ENCODE data around the gene ADAMTS2.

The ADAMTS2 gene

DNA sequence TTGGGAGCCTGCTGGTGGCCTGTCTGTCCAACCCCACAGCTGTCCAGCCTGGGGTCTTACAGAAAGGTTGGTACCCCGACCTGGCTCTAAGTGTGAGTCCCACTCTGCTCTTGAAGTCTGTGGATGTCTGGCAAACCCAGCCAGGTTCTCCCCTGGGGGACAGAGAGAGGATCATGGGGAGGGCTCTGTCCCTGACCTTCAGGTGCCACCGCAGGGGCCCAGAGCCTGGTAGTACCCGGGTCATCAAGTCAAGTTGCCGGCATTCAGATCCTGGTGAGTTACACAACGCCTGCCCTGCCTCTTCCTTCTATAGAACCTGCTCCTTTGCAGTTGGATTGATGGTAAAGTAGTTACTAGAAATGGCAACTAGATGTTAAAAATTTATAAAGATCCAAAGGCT, 66.7 kb downstream of the ADAMTS2 start:
- DNase-seq (ENCODE audit: low read depth, low spot score) = no peak

DNA sequence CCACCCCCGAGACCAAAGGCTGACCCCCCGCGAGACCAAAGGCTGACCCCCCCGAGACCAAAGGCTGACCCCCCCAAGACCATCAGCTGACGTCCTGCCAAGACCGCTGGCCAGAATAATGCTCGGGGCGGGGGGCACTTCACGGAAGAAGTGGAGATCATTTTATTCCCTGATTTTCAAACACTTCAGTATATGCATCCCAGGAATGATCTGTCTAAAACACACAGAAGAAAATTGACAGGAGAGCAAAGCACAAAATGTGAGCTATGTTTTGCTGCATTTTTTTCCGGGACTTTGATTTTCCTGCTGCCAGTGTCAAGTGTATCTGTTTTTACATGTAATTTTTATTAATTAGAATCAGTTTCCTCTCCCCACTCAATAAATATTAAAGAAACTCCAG, 67.1 kb downstream of the ADAMTS2 start:
- no peak for DNase-seq (ENCODE audit: low read depth, low spot score)

DNA sequence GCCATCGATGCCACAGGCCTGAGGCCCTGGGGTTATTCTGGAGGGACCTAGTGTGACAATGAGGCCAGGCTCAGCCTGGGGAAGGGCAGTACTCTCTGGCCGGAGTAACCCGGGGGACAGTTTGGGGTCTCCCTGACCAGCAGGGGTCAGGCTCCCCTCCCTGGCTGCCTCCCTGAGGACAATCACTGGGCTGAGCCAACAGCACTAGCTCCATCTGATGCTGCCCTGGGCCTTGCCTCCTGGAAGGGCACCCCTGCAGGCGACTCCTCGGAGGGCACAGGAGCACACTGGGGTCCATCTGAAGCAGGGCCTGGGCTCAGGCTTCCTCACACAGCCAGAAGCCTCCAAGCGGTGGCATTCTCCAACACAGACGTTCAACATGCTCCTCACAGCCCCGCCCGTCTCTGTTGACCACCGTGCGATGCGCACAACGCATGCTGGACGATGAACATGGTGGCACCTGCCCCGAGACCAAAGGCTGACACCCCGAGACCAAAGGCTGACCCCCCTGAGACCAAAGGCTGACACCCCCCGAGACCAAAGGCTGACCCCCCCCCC, 68.3 kb downstream of the ADAMTS2 start:
- no peak for DNase-seq (ENCODE audit: low read depth, low spot score)

DNA sequence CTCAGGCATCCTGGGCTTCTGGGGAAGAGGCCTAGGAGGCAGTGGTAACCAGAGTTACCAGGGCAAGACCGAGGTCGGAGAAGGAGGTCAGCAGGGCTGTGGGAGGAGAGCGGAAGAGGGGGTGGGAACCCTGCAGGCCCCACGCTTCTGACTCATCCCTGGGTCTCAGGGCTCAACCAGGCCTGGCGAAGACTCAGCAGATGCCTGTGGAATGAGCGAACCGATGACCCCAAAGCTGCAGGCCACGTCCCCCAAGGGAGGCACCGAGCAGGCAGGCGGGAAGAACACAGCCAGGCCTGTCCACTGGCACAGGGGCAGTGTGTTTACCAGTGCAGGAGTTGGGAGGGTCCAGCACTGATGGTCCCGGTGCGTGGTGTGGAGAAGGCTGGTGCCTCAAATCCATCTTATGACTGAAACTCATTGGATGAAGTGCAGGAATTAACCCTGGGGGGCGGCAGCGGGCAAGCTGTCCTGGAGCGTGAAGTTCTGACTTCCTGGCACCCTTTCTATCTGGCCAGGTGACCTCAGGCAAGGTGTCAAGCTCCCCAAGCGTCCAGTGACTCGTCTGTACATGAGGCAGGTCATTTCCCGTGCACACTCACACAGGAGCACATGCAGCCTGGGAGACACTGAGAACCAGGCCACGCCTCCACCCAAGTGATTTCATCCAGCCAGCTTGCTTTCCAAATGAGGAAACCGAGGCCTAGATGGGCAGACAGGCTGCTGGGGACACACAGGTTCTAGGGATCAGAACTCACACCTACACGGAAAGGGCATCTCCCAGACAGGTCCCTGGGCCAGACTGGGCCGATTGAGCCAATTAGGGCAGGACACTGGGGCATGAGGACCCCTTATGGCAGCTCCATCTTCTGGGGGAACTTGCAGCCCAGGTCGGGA, 69.1 kb downstream of the ADAMTS2 start:
- DNase-seq (ENCODE audit: low read depth, low spot score) = peak; percentile 84

DNA sequence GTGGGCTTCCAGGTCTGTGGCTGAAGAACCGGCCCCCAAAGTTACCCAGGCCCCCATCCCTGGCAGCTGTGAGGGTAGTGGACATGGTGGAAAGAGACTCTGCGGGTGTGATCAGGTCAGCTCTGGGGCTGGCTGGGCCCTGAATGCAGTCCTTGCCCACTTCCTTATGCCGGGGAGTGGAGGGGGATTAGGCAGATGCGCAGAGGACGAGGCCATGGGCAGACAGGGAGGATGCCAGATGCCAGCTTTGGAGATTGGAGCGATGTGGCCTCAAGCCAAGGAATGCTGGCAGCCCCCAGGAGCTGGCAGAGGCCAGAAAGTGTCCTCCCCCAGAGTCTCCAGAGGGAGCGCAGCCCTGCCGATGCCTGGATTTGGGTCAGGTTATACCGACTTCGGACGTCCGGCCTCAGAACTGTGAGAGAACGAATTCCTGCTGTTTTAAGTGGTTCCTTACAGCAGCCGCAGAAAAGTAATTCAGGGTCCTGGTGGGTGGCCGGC, 69.8 kb downstream of the ADAMTS2 start:
- no peak for DNase-seq (ENCODE audit: low read depth, low spot score)

DNA sequence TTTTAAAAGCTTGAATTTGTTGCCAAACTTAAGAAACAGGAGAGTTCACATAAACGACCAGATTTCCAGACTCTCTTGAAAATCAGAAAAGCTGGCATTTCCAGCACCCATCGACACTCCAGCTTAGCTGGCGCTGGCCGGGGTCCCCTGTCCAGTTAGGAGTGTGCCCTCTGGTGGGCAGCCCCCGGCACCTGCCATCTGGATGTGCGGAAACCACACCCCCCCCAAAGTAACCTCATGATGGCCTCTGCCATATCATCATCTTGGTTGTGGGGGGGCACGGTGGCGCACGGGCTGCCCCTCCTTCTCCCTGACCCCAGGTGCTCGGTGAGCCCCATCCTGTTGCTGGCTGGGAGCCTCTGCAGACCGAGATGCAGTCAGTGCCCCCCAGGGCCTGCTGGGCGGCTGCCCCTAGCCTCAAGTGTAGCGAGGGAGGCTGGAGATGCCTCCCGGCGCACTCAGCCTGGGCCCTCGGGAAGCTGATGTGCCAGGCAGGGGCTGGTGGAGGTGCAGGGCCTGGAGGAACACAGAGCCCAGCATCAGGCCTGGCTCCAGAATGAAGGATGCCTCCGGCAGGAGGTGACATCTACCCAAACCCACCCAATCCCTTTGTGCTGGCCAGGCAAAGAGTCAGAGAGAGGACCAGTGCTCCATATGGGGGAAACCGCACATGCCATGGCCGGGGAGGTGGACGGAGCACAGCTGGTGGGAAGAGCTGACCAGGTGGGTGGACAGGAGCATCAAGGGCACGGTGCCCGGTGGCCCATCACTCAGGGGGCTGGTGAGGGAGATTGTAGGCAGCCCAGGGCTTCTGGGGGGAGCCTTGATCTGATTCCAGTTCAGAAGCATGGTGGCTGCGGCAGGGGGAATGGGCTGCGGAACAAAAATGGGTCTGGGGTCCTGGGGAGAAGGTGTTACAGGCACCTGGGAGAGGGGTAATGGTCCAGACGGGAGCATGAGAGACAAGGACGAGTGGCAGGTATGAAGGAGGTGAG, 70.6 kb downstream of the ADAMTS2 start:
- DNase-seq (ENCODE audit: low read depth, low spot score) = no peak

DNA sequence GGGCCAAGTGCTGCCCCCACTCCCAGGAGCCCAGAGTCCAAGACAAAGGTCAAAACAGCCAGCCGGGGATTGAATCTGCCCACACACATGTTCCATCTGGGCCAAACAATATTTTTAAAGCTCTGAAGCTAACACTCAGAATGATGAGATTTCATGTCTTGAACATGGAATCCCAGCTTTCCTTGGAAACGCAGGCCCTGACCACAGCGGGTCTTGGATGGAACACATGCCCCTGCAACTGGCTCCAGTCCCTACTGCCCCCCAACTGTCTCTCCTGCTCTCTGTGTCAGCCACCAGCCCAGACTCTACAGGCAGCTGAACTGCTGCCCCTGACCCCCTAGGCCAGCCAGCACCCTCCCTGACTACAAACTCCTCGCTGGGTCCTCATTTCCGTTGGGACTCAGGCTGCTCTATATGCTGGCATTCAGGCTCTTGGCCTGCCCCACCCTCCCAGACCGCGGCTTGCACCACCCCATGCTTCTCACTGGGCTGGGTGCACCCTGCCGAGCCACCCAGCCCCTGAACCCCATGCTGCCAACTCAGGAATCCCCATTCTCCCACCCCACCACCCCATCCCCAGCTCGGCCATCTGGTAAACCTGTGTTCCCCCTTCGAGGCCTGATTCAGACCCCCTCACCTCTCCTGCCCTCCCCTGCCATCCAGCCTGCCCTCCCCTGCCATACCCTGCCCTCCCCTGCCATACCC, 71.7 kb downstream of the ADAMTS2 start:
- no peak for DNase-seq (ENCODE audit: low read depth, low spot score)

DNA sequence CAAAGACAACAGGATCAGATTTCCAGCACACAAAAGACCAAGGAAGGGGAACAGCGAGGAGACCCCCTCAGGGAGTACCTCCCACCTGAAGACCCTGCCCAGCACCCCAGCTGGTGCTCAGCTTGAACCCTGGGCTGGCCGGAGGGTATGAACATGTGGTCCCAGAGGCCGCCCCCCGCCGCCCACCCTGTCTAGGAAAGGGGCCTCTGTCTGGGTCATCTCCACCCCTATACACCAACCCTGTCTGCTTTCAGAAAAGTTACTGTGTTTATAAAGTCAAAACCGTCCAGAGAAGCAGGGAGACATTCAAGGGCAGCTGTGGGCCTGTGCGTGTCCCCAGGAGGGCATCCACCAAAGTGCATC, 72.2 kb downstream of the ADAMTS2 start:
- DNase-seq (ENCODE audit: low read depth, low spot score) = no peak

DNA sequence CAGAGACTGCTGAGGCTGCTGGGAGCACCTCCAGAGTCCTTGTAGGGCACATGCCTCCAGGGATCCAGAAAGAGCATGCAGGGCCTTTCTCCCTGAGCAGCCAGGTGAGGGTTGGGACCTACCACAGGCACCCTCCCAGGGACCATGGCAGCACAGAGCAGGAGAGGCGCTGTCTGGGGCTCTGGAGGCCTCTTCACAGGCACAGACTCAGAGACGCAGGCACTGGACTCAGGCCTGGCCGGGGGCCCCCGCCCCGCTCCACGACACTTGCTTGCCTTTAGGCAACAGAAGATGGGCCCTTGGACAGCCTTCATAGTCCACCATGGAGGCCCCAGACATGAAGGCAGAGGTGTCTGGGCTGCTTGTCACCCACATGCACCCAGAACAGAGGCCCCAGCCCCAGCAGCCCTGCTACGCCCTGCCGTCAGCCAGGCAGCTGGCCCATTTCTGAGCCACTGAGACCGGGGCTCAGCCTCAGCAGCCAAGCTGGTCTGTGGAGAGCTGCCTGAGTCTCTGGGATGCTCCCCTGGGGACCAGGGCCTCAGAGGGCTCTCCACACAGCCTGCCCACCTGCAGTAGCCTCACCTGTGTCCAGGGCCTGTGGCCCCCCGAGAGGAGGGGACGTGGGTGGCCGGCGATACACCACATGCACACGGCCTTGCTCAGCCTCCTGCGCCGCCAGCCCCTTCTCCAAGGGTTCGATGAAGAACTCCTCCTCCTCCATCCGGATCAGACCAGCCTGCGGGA, 72.8 kb downstream of the ADAMTS2 start:
- no peak for DNase-seq (ENCODE audit: low read depth, low spot score)

DNA sequence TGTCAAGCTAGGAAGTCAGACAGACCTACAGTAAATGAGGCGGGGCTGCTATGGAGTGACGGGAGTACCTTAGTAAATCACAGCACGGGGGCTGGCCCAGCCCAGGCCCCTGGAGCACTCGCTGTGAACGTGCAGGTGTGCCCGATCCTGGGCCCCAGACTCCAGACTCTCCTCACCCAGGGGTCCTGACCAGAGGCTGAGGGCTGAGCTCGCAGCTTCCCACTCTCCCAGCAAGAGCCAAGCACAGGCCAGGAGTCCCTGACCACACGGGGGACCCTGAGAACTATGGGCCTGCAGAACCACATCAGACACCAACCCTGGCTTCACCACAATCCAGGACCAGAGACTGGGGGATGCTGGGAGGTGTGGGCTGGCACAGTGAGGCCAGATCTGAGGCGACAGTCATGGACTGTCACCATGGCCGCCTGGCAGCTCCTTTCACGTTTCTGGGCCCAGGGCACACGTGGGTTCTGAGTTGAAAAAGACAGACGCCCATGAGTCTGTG, 73.4 kb downstream of the ADAMTS2 start:
- DNase-seq (ENCODE audit: low read depth, low spot score) = no peak

DNA sequence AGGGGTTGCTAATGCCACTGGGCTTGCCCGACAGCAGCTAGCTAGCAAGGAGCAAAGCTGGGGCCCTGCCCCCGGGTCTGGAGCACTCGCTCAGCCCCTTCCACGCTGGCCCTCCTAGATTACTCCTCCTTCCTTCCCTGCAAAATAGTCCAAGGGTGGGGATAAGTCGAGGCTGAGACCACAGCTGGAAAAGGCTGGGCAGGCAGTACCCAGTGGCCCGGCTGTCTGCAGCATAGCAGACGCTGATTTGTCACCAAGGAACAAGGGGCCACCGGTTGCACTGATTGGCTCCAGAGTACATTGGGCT, 73.9 kb downstream of the ADAMTS2 start:
- DNase-seq (ENCODE audit: low read depth, low spot score) = no peak

DNA sequence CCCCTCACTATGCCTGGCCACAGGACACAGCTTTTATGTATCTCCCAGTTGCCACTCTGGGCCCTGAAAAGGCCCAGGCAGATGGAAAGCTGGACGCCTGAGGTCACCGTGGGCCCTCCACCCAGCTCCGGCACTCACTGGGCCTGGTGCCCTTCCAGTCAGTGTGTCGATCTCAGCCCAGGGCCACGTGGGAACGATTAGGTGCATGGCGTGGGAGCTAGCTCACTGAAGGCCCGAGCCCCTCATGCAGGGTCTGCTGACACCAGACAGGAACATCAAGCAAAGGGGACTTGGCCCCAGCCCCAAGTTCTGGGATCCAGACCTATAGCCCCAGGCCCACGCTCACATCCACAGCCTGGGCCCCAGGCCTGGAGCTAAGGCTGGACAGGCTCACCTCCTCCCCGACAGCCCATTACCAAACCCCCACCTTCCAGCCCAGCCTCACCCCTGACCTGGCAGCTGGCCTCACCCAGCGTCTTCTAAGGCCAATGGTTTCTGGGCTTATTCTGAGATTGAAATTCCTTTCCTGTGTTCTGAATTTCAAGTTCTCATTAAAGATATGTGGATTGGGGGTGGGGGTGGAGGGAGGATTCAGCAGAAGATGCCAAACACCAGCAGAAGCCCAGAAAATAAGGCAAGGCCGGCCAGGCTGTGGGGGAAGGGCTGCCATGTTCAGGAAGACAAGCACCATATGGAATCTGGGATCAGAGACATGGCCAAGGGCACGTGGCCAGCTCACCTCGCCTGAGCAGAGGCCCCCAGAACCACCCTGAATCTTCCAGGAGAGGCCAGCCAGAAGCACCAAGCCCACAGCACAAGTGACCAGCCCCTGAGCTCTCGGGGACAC, 74.5 kb downstream of the ADAMTS2 start:
- peak; percentile 55 for DNase-seq (ENCODE audit: low read depth, low spot score)

DNA sequence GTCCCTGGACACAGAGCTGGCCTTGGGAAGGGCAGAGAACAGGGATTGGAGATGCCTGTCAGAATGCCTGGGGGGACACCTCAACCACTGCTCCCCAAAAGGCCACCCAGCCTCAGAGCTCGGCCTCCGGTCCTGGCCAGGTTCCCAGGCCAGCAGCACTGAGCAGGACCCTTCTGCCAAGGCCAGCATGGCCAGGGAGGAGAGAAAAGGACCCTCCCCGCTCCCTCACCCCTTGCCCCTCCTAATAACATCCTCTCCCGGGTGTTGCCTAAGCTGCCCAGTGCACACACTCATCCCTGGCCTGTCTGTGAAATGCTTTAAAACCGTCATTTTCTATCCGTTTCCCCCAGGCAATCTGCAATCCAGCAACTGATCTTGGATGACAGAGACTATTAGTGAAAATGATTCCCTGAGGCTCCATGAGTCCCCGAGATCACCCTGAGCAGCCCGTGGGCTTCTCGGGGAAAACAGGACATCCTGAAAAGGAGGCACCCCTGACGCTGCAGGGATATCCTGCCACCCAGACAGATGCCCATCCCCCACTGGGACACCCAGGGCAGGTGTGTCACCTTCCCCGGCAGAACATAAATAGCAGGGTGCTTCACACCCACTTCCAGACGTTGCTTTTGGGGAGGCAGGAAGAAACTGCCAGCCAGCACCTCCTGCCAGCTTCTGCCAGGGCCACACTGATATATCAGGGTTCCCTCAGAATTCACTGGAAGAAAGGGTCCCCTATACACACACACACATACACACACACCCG, 75.3 kb downstream of the ADAMTS2 start:
- DNase-seq (ENCODE audit: low read depth, low spot score) = no peak

DNA sequence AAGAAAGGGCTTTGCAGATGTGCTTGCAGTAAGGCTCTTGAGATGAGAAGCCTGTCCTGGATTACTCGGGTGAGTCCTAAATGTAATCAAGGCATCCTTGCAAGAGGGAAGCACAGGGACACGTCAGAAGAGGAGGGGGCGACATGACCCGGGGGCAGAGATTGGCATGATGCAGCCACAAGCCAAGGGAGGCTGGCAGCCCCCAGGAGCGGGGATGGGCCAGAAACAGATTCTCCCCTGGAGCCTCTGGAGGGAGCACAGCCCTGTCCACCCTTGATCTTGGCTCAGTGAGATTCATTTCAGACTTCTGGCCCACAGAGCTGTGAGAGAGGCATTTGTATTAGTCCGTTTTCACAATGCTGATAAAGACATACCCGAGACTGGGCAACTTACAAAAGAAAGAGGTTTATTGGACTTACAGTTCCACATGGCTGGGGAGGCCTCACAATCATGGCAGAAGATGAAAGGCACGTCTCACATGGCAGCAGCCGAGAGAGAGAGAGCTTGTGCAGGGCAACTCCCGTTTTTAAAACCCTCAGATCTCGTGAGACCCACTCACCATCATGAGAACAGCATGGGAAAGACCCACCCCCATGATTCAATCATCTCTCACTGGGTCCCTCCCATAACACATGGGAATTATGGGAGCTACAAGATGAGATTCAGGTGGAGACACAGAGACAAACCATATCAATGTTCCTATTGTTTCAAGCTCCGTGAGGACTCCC, 76.1 kb downstream of the ADAMTS2 start:
- DNase-seq (ENCODE audit: low read depth, low spot score) = no peak

DNA sequence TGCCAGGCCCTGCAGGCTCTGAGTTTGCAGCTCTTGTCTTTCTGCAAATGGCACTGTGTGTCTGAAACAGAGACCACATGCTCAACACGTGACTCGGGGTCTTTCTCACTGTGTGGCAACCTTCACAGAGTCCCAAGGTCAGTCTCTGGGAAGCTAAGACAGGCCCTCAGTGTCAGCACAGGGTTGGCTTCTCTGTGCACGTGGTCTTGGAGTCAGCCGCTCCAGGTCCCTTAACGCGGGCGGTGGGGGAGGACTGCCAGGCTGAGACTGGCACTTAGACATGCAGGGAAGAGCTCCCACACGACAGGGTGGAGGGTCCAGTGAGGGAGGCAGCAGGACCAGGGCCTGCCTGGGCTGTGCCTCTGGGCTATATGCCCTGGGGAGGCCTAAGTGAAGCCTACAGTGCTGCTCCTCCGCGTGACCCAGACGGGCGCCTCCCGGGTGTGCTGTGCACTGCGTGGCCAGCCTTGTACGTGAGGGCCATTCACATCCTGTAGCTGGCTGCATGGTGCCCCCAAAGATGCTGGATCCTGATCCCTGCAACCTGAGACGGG, 76.8 kb downstream of the ADAMTS2 start:
- no peak for DNase-seq (ENCODE audit: low read depth, low spot score)

DNA sequence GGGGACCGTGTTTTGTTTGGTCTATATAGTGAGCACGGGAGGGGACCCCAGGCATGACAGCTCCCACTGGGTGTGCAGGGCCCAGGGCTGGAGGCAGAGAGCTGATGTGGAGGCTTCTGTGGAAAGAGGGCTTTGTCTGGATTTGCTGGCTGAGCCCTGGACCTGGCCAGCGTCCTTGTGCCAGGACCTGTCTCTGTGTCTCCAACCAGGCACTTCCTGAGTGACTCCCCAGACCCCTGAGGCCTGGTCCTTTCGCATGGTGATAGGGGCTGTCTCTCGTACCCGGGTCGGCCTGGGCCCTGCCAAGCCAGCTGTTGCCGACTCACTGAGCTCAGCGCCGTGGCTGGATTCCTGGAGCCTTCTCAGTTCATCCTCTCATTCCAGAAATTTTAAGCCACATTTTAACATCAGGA, 77.6 kb downstream of the ADAMTS2 start:
- no peak for DNase-seq (ENCODE audit: low read depth, low spot score)

DNA sequence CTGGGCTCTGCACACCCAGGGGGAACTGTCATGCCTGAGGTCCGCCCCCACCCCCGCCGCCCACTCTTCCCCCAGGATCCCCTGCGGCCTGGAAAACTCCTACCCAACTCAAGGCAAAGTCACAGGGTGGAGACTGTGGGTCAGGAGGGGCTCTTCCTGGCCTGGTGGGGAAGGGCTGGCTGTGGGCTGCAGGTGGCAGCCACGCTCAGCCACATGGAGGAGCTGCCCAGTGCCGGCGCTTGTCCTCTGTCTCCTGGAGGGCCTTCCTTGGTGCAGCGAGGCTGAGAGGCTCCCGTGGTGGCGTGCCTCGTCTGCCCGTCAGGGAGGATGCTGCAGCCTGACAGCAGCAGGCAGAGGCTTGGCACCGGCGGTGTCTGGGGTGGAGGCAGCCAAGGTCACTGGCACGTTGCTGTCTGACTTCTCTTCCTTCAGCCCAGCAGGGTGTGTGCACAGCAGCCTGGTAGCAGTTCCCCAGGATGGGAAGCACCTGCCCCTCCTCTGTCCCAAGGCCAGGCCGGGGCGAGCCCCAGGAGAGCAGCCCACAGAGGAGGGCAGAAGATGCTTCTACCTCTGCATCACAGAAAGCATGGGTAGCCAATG, 78.1 kb downstream of the ADAMTS2 start:
- DNase-seq (ENCODE audit: low read depth, low spot score) = no peak
